AG20443 (cell line): ENCODE measurements around the gene NUP50.

ENCODE experiments used
- DNase-seq: peaks from one replicate; pipeline ENCODE4 v3.0.0; 2012; ENCODE audit warnings: low spot score, mixed read lengths

Gene NUP50, protein sequence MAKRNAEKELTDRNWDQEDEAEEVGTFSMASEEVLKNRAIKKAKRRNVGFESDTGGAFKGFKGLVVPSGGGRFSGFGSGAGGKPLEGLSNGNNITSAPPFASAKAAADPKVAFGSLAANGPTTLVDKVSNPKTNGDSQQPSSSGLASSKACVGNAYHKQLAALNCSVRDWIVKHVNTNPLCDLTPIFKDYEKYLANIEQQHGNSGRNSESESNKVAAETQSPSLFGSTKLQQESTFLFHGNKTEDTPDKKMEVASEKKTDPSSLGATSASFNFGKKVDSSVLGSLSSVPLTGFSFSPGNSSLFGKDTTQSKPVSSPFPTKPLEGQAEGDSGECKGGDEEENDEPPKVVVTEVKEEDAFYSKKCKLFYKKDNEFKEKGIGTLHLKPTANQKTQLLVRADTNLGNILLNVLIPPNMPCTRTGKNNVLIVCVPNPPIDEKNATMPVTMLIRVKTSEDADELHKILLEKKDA

DNA sequence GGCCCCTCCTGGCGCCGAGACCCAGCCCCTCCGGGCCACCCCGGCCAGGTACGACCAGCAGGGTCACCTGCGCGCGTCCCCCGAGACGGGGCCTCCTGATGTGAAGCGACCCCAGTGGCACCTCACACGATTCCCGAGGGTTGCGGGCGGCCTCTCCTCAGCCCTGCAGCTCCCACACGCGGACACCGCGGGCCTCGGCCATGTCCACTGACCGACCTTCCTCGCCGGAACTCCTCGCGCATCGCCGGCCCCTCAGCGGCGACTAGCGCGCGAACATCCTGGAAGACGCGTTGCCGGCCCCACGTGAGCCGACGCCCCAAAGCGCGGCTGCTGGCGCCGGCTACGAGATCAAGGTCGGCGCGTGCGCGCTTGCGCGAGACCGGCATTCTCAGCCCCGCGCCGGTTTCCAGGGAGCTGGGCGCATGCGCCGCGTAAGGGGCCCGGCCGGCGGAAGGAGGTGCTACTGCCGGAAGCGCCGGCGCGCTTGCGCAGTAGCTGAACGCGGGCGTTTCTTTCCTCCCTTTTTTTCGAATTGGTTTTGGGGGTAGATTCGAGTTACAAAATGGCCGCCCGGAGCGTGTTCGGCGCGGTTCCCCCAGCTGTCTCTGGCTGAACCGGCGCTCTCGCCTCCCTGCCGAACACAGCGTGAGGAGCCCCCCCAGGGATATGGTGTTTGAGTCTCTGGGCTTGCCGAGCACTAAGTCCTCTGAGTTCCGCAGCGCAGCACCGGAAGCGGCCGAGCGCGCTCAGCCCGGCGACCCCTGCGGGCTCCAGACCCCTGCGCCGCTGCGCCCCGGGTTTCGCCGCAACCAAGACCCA lies at the start of gene NUP50:
TSS of gene NUP50 (plus strand) at position 475 of the 819 bp plus-strand sequence. CDS start 4,253 bp downstream, outside the sequence.
- DNase-seq: peak; percentile 100

DNA sequence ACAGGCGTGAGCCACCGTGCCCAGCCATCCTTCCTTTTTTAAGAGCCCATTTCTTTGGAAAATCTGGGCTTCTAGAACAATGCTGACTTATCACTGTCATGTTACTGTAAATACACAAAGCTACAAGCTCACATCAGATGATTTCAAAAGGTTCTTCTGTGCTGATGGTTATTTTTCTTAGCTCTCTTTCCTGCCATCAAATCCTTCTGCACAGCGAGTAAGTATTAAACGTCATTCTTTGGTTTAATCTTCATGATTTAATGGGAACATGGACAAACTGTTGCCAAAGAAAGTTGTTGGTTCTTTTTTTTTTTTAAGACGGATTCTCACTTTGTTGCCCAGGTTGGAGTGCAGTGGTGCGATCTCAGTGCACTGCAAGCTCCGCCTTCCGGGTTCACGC lies 43.3 kb upstream of the NUP50 start:
- DNase-seq: no peak

DNA sequence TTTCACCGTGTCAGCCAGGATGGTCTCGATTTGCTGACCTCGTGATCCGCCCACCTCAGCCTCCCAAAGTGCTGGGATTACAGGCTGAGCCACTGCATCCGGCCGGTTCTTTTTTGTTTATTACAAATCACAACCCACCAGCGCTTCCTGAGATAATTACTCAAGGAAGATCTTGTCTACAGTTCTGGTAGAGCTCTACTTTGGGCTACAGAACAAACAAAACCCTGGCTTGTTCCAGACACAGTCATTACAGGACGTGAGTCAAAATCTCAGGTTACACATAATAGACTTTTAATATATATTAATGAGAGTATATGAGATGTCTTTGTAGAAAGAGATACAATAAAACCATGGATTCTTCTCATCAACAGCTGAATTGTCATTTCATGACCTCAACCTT lies 42.8 kb upstream of the NUP50 start:
- no peak for DNase-seq

DNA sequence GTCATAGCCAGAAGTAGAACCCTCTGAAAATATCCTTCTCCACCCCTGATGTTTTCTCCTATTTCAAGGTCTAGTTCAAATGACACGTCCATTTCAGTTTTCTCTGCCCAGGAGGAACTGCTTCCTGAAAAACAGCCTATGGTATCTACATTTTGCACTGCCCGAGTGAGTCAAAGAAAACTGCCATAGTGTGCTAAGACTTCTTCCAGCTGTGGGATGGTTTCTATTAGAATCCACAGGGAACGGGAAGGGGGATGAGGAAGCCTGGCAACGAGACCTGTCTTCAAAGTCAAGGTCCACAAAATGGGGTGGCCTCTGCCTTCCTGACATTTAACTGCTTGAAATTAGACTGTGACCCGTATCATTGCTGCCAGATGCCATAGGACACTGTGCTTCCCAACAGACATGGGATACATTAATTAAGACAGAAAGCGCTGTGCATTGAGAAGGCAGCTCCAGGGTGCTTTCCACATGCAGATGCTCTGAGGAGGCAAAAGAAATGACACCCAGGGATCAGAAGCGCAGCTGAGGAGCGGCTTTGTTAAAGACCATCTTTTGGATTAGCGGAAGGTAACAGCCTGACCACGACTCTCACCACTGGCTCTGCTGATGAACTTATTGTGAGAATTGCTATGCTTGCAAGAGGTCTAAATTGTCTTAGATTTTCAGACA lies 39.4 kb upstream of the NUP50 start:
- DNase-seq: no peak

DNA sequence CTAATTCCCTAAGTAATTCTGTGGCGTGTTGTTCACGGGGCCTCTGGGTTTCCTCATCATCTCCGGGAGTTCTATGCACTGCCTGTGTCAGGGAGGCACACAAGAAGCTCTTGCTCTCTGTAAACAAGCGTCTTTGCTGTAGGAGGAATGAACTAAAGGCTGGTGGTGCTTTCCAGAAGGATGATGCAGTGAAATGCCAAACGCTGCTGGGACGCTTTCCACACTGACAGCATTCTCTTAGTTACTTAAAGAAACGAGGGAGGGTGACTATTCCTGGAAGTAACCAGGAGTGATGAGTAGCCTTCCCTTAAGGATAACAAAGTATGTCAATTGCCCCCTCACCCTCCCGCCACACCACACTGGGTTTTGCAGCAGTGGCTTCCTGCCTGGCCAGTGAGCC lies 38.5 kb upstream of the NUP50 start:
- peak; percentile 62 for DNase-seq

DNA sequence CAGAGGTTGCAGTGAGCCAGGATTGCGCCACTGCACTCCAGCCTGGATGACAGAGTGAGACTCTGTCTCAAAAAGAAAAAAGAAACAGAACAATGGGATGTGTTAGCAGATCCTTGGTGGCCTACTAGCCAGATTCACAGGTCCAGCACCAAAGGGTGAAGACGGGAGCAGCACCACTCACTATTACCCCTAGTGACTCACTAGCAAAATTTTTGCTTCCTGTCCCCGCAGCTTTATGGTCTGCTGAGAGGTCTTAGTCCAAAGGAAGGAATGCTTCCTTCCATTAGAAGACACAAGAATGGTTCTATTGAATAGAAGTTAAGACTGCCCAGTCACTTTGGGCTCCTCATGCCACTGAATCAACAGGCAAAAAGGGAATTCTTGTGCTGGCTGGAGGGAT lies 35.9 kb upstream of the NUP50 start:
- peak; percentile 48 for DNase-seq

DNA sequence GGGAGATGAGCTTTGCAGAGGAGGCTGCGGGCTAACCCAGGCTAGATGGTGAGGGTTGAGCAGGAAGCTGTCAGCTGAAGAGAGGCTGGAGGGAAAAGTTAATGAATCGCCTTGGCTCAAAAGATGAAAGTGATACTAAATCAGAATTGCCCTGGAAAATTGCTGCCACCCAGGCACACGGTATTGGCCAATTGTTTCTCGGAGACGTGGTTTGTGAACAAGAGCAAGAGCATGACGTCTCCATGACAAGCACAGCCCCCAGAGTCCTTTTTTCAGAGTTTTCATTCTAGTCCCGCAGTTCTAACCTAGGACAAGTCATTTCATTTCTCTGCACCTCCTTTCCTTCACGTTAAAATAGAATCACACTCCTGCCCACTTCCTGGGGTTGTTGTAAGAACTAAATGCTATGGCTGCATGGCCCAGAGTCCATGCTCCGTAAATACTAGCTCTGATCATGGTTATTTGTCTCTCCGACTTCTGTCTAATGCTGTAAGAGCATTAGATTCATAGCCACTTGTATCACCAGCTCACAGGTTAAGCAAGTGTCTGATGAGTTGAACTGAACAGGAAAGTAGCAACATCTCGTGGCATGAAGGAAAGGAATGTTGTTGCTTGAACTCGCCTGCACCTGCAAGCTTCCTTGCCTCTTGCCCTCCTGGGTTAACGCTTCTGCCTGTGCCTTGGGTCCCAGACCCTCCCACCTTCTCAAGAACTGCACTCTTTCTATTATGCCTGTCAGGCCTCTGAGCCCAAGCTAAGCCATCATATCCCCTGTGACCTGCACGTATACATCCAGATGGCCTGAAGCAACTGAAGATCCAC lies 33.8 kb upstream of the NUP50 start:
- DNase-seq: no peak

DNA sequence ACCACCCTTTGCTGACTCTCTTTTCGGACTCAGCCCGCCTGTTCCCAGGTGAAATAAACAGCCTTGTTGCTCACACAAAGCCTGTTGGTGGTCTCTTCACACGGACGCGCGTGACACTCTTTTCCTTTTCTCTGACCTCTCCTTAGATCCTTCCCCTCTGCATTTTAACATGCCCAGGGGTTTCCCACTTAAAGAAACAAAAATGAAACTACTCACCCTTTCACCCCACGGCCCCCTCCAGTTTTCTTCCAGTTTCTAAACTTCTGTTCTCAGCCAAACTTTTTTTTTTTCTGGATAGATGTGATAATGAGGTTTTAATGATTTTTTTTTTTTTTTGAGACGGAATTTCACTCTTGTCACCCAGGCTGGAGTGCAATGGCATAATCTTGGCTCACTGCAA lies 32.8 kb upstream of the NUP50 start:
- DNase-seq: no peak

DNA sequence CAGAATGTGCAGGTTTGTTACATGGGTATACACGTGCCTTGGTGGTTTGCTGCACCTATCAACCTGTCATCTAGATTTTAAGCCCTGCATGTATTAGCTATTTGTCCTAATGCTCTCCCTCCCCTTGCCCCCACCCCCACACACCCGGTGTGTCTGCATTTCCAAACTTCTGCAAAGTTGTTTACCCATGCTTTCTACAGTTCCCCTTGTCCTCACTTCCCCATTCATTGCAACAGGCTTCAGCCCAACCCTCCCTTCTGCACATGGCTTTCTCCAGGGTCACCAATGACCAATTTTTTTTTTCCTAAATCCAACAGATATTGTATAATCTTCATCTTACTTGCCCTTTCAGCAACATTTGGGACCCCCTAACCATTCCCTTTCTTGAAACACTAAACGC lies 32.0 kb upstream of the NUP50 start:
- DNase-seq: no peak

DNA sequence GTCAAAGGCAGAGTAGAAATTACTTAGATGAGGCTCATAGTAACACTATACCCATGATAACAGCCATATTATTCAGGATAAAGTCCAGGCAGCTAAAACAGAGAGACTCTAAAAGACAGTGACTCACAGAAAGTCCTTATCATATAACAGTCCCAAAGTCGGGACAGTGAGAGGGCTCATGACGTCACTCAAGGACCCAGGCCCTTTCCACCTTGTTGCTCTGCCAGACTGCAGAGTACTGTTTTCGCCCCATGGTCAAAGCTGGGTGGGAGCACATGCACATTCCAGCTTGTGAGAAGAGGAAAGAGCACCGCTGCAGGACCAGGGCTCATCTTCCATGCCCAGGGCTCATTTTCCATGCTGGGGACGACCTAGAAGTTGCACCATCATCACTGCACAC lies 29.4 kb upstream of the NUP50 start:
- no peak for DNase-seq

DNA sequence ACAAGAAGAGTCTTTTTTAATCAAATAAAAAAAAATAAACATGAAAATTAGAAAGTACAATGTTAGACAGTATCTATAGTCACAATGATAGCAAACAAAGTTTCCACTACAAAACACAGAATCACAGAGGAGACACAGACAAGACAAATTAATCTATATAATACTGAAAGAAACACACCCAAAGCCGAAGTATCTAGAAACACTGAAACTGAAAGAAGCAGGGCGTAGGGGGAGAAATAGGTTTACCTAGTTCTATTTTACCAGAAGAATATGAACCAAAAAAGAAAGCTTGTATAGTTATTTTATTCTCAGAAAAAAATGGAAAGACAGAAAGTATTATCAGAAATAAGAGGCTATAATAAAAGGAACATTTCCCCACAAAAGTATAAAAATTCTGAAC lies 27.1 kb upstream of the NUP50 start:
- DNase-seq: no peak

DNA sequence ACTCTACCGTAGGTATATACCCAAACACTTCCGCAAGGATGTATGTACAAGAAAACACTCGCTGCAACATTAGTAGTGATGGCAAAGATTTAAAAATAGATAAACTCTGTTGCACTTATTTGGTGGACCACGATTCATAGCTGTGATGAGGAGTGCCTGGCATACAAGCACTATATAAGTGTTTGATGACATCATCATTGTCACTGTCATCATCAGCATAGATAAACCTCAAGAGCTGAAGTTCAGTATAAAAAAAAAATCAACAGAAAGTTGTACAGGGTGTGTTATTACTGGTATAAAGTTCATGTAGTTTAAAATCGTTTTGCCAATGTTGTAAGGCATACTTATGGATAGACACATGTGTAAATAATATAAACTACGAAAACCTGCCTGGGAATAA lies 24.0 kb upstream of the NUP50 start:
- DNase-seq: no peak

DNA sequence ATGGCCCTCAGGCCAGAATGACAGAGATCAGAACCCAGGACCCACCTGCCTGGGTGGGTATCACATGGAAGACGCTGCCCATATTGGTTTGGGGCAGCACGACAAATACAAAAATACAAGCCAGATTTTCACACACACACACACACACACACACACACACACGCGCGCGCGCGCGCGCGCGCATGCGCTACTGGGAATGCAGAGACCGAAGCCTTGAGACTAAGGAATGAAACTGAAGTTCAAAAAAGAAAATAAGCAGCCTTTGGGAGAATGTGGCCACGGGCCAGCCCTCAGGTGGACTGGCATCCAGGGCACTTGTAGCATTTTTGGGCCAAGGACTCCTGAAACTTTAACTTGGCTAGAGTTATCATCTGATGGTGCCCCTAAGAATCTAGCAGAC lies 21.3 kb upstream of the NUP50 start:
- DNase-seq: no peak

DNA sequence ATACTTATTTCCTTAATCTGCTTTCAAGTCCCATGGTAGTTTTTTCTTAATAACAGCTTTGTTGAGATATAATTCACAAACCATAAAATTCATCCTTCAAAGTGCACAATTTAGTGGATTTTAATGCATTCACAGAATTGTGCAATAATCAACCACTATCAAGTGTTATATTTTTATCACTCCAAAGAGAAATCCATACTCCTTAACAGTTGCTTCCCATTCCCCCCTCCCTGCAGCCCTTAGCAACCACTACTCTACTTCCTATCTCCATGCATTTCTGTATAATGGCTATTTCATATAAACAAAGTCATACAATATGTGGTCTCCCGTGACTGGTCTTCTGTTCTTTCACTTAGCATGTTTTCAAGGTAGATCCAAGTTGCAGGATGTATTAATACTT lies 18.8 kb upstream of the NUP50 start:
- no peak for DNase-seq

DNA sequence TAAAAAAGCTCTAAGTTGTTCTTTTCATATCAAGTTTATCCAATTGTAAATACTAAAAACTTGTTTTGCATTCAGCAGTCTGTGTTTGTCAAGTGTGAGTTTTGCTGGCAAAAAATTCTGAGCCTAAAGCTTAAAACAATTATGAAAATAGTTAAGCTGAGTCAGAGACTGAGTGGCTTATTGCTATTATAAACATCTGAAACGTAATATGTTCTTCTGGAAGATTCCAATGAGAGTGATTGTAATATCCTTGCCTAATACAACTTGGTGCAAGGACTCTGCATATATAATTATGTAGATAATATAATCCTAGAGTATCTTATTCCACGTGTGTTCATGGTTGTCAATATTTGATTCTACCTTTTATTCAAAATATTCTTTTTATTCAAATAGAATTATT lies 14.1 kb upstream of the NUP50 start:
- DNase-seq: peak; percentile 21

DNA sequence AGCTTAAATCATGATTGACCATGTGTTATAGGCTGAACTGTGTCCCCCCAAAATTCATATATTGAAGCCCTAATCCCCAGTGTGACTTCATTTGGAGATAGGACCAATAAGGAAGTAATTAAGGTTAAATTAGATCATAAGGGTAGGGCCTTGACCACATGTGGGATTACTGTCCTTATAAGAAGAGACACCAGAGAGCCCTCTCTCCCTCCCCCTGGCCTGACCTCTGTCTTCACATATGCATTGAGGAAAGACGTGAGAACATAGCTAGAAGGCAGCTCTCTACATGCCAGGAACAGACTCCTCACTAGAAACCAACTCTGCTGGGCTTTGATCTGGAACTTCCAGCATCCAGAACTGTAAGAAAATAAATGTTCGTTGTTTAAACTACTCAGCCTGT lies 13.6 kb upstream of the NUP50 start:
- peak; percentile 10 for DNase-seq

DNA sequence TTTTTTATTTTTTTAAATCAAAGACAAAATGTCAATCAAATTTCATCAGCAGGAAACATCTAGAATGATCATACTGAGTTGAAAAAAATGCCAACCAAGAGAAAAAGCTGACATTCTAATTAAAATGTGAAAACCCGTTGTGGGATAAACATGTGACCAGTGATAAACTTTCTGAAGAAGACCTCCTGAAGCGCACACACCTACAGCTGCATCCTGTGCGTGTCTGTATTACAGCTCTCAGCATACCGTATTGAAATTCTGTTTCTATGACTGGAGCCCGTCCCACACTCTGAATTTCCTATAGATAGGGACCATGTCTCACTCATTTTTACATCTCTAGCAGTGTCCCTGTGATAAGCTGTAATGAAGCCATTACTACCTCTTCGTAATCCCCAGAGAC lies 12.2 kb upstream of the NUP50 start:
- DNase-seq: no peak

DNA sequence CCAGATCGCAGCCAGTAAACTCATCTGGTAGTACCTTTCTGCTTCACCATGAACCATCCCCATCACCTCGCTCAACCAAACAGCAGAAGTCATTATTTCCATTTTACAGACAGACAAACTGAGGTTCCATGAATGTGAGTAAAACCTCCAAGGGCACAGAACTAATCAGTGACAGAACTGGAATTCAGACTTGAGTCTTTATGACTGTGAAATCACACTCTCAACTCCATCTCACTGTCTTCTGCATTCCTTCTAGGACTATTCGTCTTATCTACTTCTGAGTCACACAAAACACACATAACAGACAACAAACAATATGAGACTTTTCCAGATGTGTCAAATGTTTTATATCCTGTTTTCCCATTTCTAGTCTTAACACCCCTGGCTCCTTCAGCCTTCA lies 9.3 kb upstream of the NUP50 start:
- no peak for DNase-seq

DNA sequence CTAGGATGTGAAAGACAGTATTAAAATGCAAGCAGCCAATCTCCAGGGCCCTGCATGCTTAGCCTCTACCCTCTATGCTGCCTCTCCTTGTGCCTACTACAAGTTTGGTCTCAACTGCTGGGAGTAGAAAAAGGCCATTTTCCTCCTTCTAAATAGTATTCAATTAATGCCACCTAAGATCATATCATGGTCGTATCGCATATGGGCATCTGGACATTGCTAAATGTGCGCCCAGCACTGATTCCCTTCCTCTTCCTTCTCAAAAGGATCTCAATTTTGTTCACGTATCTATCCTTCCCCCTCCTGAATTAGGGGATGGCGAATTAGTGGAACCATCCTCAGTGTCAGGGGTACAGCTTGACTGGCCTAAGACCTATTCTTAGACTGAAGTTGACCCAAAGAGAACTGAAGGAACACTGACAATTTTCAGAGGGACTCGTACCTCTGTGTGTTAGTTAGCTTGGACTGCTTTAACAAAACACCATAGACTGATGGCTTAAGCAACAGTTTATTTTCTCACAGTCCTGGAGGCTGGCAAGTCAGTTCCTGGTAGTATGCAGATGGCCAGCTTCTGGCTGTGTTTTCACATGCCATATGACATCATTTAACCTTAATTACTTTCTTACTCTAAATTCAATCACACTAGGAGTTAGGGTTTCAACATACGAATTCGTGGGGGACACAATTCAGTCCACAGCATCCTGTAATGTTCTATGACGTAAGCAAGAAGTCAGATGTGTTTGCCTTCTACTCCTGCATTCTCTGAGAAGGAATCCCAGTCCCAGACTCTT lies 8.5 kb upstream of the NUP50 start:
- peak; percentile 13 for DNase-seq

DNA sequence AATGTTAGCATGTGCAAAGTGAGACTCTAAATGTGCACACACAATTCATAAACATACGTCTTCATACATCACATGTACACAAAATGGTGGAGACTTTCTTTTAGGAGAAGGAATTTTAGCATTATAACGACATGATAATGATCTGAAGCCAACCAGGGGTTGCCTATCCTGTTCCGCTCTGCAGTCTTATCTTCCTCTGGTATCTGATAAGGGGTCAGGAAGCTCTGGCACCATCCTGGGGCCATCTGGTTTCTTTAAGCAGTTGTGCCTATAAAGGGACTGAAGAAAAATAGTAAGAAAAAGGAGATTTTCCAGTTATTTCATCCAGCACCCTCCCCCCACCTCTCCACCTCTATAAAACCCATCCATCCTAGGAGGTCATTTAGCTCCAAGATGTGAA lies 5.8 kb upstream of the NUP50 start:
- no peak for DNase-seq
